ENCODE measurements around the gene MBP. TPM values are rescaled to one million over a fixed set of nuclear protein-coding genes. Genes with fewer than 3 reads are reported as not detected.

Gene MBP
- total and polyA plus RNA-seq, 2 of the 13 experiments (the other 11 are each of a cell fraction or from before 2014, with no cell fraction given) = 5.0 to 8.5 TPM

GRCh38 chr18:77162580-77162979 lies 30.0 kb upstream of the MBP start (continued):
- TF ChIP-seq ATF5 (CRISPR knock-in tag; IDR thresholded peaks at IDR 0.05; ENCODE audit: low read depth) = no peak
- no peak for TF ChIP-seq HNF4A (CRISPR knock-in tag; IDR thresholded peaks at IDR 0.05)
- TF ChIP-seq ZIK1 (CRISPR knock-in tag; IDR thresholded peaks at IDR 0.05; ENCODE audit: borderline replicate concordance, low read depth) = no peak
- TF ChIP-seq ZKSCAN8 (CRISPR knock-in tag; IDR thresholded peaks at IDR 0.05; ENCODE audit: borderline replicate concordance) = no peak
- no peak for TF ChIP-seq ZNF577 (CRISPR knock-in tag; IDR thresholded peaks at IDR 0.05; ENCODE audit: borderline replicate concordance, low read depth)
- no peak for TF ChIP-seq PITX1 (CRISPR knock-in tag; IDR thresholded peaks at IDR 0.05)
- TF ChIP-seq RFX1 (IDR thresholded peaks at IDR 0.05) = no peak
- no peak for TF ChIP-seq BRCA1 (CRISPR knock-in tag; IDR thresholded peaks at IDR 0.05)
- TF ChIP-seq PHF8 (CRISPR knock-in tag; IDR thresholded peaks at IDR 0.05) = no peak
- no peak for TF ChIP-seq HHEX (CRISPR knock-in tag; IDR thresholded peaks at IDR 0.05)
- TF ChIP-seq KDM3A (CRISPR knock-in tag; IDR thresholded peaks at IDR 0.05; ENCODE audit: low read depth) = no peak
- TF ChIP-seq, protein P1, sequence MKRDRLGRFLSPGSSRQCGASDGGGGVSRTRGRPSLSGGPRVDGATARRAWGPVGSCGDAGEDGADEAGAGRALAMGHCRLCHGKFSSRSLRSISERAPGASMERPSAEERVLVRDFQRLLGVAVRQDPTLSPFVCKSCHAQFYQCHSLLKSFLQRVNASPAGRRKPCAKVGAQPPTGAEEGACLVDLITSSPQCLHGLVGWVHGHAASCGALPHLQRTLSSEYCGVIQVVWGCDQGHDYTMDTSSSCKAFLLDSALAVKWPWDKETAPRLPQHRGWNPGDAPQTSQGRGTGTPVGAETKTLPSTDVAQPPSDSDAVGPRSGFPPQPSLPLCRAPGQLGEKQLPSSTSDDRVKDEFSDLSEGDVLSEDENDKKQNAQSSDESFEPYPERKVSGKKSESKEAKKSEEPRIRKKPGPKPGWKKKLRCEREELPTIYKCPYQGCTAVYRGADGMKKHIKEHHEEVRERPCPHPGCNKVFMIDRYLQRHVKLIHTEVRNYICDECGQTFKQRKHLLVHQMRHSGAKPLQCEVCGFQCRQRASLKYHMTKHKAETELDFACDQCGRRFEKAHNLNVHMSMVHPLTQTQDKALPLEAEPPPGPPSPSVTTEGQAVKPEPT (CRISPR knock-in tag; IDR thresholded peaks at IDR 0.05; ENCODE audit: low read depth) = no peak

DNA sequence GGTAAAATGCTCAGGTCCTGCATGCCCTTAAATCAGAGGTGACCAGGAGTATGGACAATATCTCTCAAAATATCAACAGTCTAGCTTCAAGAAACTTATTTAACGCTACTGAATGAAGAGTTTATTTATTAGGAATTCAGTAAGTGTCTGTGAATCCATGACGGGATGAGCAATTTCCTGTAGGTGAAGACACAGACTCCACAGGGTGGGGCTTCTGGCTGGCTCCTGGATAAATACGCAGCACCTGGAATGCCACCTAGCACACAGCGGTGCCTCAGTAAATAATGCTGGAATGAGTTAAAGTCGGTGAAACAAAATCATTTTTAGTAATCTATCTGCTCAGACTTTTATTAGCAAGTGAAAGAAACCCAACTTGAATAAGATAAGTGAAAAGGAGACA lies 29.4 kb upstream of the MBP start:
- no peak for ATAC-seq
- in situ Hi-C loops (cut with HindIII; ENCODE audit: extremely low pct_ligation_motif_present, low pct_unique_long_range_greater_than_20kb) (no loop called here), intact Hi-C loops (cut with micrococcal nuclease; ENCODE audit: unreplicated experiment) (no loop called here)
- H3K4me1 ChIP-seq (ENCODE audit: insufficient read depth, low read length) = no peaks in the 10 kb centered on the region
- H3K4me2 ChIP-seq (ENCODE audit: low read depth, low read length) = no peak overlapping the region
- H3K79me2 ChIP-seq (ENCODE audit: insufficient read depth, low read length) = no peaks in the 10 kb centered on the region
- H4K20me1 ChIP-seq (ENCODE audit: insufficient read depth, low read length) = no peaks in the 10 kb centered on the region
- H3K36me3 ChIP-seq (replicated peaks in 1 of 2; ENCODE audit: control insufficient read depth in 1 of 2, insufficient read depth in 2 of 2, low read length in 2 of 2) = no peaks in the 10 kb centered on the region
- FAIRE-seq = no peak
- no peak overlapping the region for H3K9ac ChIP-seq (ENCODE audit: insufficient read depth, low read depth, low read length)
- no peak for DNase-seq (ENCODE audit: low spot score)
- peaks cover 11 to 63% of the 10 kb centered on the region in 2 experiments for H3K27me3 ChIP-seq (ENCODE audit: control insufficient read depth in 1 of 2, insufficient read depth in 2 of 2, low read length in 2 of 2)
- H2AFZ ChIP-seq (ENCODE audit: low read length) = no peak overlapping the region
- no TSS peak for BruUV-seq (replicated peaks)
- POLR2A ChIA-PET = no interaction called here
- no peak overlapping the region for H3K27ac ChIP-seq (ENCODE audit: extremely low read length, insufficient read depth, low read length)
- 25% methylated on average over 5 of the region's 5 CpGs for WGBS (ENCODE audit: low lambda C conversion rate)
- H3K9me3 ChIP-seq (ENCODE audit: low read length) = no peaks in the 10 kb centered on the region
- CTCF ChIA-PET (ENCODE audit: low intra/inter-chr PET ratio, low total read pairs) = no interaction called here
- no peak overlapping the region for H3K4me3 ChIP-seq (replicated peaks in 1 of 3; ENCODE audit: insufficient read depth in 1 of 3, low read depth in 2 of 3, low read length in 3 of 3)
- no peak for TF ChIP-seq ZNF354B (CRISPR knock-in tag; IDR thresholded peaks at IDR 0.05)
- TF ChIP-seq NRL (CRISPR knock-in tag; IDR thresholded peaks at IDR 0.05; ENCODE audit: borderline replicate concordance) = no peak
- no peak for TF ChIP-seq MXD1 (CRISPR knock-in tag; IDR thresholded peaks at IDR 0.05)
- TF ChIP-seq NONO (IDR thresholded peaks at IDR 0.05) = no peak
- no peak for TF ChIP-seq NONO (CRISPR knock-in tag; conservative IDR thresholded peaks at IDR 0.05)
- no peak for TF ChIP-seq ZNF331 (CRISPR knock-in tag; IDR thresholded peaks at IDR 0.05)
- no peak for TF ChIP-seq TOE1 (CRISPR knock-in tag; IDR thresholded peaks at IDR 0.05)
- TF ChIP-seq, protein P2, sequence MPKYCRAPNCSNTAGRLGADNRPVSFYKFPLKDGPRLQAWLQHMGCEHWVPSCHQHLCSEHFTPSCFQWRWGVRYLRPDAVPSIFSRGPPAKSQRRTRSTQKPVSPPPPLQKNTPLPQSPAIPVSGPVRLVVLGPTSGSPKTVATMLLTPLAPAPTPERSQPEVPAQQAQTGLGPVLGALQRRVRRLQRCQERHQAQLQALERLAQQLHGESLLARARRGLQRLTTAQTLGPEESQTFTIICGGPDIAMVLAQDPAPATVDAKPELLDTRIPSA (CRISPR knock-in tag; IDR thresholded peaks at IDR 0.05; ENCODE audit: borderline replicate concordance) = no peak
- TF ChIP-seq KDM1A (CRISPR knock-in tag; IDR thresholded peaks at IDR 0.05) = no peak
- no peak for TF ChIP-seq ZSCAN25 (CRISPR knock-in tag; IDR thresholded peaks at IDR 0.05)
- no peak for TF ChIP-seq ZNF562 (CRISPR knock-in tag; IDR thresholded peaks at IDR 0.05; ENCODE audit: borderline replicate concordance)
- no peak for TF ChIP-seq ZNF775 (CRISPR knock-in tag; IDR thresholded peaks at IDR 0.05; ENCODE audit: borderline replicate concordance)

Measured in HepG2 (cell line).